Measurements from ENCODE around the gene MTG2. TPM values are rescaled to one million over a fixed set of nuclear protein-coding genes. Genes with fewer than 3 reads are reported as not detected.

Gene MTG2
- total RNA-seq, 6 experiments from 2014 or later = 27.0 to 45.6 (median 31.8) TPM

- DNase-seq (no peak), ATAC-seq (no peak)
- TF ChIP-seq POLR2A (IDR thresholded peaks at IDR 0.05) = no peak
- TF ChIP-seq, protein P1, sequence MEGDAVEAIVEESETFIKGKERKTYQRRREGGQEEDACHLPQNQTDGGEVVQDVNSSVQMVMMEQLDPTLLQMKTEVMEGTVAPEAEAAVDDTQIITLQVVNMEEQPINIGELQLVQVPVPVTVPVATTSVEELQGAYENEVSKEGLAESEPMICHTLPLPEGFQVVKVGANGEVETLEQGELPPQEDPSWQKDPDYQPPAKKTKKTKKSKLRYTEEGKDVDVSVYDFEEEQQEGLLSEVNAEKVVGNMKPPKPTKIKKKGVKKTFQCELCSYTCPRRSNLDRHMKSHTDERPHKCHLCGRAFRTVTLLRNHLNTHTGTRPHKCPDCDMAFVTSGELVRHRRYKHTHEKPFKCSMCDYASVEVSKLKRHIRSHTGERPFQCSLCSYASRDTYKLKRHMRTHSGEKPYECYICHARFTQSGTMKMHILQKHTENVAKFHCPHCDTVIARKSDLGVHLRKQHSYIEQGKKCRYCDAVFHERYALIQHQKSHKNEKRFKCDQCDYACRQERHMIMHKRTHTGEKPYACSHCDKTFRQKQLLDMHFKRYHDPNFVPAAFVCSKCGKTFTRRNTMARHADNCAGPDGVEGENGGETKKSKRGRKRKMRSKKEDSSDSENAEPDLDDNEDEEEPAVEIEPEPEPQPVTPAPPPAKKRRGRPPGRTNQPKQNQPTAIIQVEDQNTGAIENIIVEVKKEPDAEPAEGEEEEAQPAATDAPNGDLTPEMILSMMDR (IDR thresholded peaks at IDR 0.05) = no peak
- H3K4me3 ChIP-seq = no peak overlapping the region
- 97% methylated on average over 19 of the region's 38 CpGs for WGBS (ENCODE audit: insufficient coverage, low coverage, low lambda C conversion rate, missing lambda C conversion rate)
- intact Hi-C loops (cut with DNase I) = no loop called here
- H3K4me1 ChIP-seq = no peaks in the 10 kb centered on the region
- no peaks in the 10 kb centered on the region for H3K27me3 ChIP-seq
- no peak overlapping the region for H3K27ac ChIP-seq
- no peaks in the 10 kb centered on the region for H3K9me3 ChIP-seq
- H3K36me3 ChIP-seq = peaks cover 0 to 61% (median 21%) of the 10 kb centered on the region in 4 donors
Measured at GRCh38 chr20:62162765-62163484, 19.9 kb upstream of the MTG2 start.

DNA sequence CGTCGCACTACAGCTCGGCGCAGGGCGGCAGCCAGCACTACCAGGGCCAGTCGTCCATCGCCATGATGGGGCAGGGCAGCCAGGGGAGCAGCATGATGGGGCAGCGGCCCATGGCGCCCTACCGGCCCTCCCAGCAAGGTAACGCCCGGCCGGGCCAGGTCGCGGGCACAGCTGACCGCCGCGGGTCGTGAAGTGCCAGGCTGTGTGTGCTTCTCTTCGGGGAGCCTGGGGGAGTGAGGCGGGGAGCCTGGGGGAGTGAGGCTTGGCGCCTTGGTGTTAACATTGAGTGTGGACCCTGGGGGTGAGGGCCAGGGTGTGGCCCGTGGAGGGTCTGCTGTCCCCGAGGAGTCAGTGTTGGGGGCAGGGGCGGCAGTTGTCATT, 19.4 kb upstream of the MTG2 start:
- Histone ChIP-seq H3K27ac (no peak overlapping the region), H3K4me3 (no peak overlapping the region), H3K36me3 (peaks cover 0 to 66% (median 21%) of the 10 kb centered on the region in 4 donors), H3K9me3 (no peaks in the 10 kb centered on the region), H3K27me3 (no peaks in the 10 kb centered on the region), H3K4me1 (no peaks in the 10 kb centered on the region)
- TF ChIP-seq POLR2A (IDR thresholded peaks at IDR 0.05) = no peak
- TF ChIP-seq, protein P1 (IDR thresholded peaks at IDR 0.05) = no peak
- no CpG with 5 or more reads among the region's 25 CpGs for WGBS (ENCODE audit: insufficient coverage, low coverage, low lambda C conversion rate, missing lambda C conversion rate)
- no peak for DNase-seq
- intact Hi-C loops (cut with DNase I) = no loop called here
- ATAC-seq = no peak

GRCh38 chr20:62163986-62164762, 18.7 kb upstream of the MTG2 start:
- WGBS (ENCODE audit: insufficient coverage, low coverage, low lambda C conversion rate, missing lambda C conversion rate) = 97% methylated on average over 13 of the region's 29 CpGs
- no peak for TF ChIP-seq POLR2A (IDR thresholded peaks at IDR 0.05)
- TF ChIP-seq, protein P1 (IDR thresholded peaks at IDR 0.05) = no peak
- Histone ChIP-seq H3K4me1 (no peaks in the 10 kb centered on the region), H3K4me3 (no peak overlapping the region), H3K27me3 (no peaks in the 10 kb centered on the region), H3K9me3 (no peaks in the 10 kb centered on the region), H3K27ac (no peak overlapping the region), H3K36me3 (peaks cover 0 to 72% (median 21%) of the 10 kb centered on the region in 4 donors)
- ATAC-seq (no peak), DNase-seq (peak in 1 of 3 donors; percentile 49)
- intact Hi-C loops (cut with DNase I) = no loop called here

GRCh38 chr20:62164879-62165761, 17.7 kb upstream of the MTG2 start:
- Histone ChIP-seq H3K4me3 (no peak overlapping the region), H3K27ac (no peak overlapping the region), H3K9me3 (no peaks in the 10 kb centered on the region), H3K4me1 (no peaks in the 10 kb centered on the region), H3K27me3 (no peaks in the 10 kb centered on the region), H3K36me3 (peaks cover 0 to 70% (median 21%) of the 10 kb centered on the region in 4 donors)
- WGBS (ENCODE audit: insufficient coverage, low coverage, low lambda C conversion rate, missing lambda C conversion rate) = 100% methylated on average over 1 of the region's 41 CpGs
- intact Hi-C loops (cut with DNase I) = no loop called here
- DNase-seq (no peak), ATAC-seq (no peak)
- no peak for TF ChIP-seq POLR2A (IDR thresholded peaks at IDR 0.05)
